PC-3 (cell line): ENCODE results near the gene NOSIP. TPM values are rescaled to one million over a fixed set of nuclear protein-coding genes. Genes with fewer than 3 reads are reported as not detected.

Experiments used
- ATAC-seq: fragments of 200-7000 bp; cut with Tn5 transposase; 2 replicates; pipeline ENCODE4 v1.9.1; 2020; ENCODE audit warnings: mild to moderate bottlenecking, moderate library complexity
- BruUV-seq: library from RNA; stranded (reverse); fragments of 400-500 nt; replicated peaks from 2 replicates; lab custom pipeline; 2021; lab: Mats Ljungman, UMichigan
- CTCF ChIA-PET: fragments of 300-600 bp; sonication (Branson Sonifier 250); formaldehyde crosslinking; loops from one replicate; lab custom pipeline; 2022; ENCODE audit warnings: antibody characterized with exemption; lab: Charles Lee
- POLR2A ChIA-PET: fragments of 300-600 bp; sonication (Branson Sonifier 250); formaldehyde crosslinking; loops from one replicate; lab custom pipeline; 2022; ENCODE audit warnings: antibody characterized with exemption; ENCODE audit not compliant: unreplicated experiment; lab: Charles Lee
- DNase-seq: peaks from one replicate; pipeline ENCODE4 v3.0.0-alpha.2; 2015
- H2AFZ ChIP-seq: fragments of 300-600 bp; sonication (generic); 2 replicates; pipeline ENCODE4 v1.6.0; 2016; ENCODE audit warnings: antibody characterized with exemption, low read length
- H3F3A ChIP-seq: fragments of 300-600 bp; sonication (generic); one replicate; pipeline ENCODE4 v1.6.0; 2017; ENCODE audit warnings: antibody characterized with exemption, low read length, control low read depth, mild to moderate bottlenecking; ENCODE audit not compliant: unreplicated experiment
- H3K27ac ChIP-seq: fragments of 300-600 bp; sonication (generic); 2 replicates; pipeline ENCODE4 v1.5.1; 2016; ENCODE audit warnings: mild to moderate bottlenecking, low read length
- H3K27me3 ChIP-seq: fragments of 300-600 bp; sonication (generic); 2 replicates; pipeline ENCODE4 v1.6.1; 2016; ENCODE audit warnings: low read length, mixed read lengths
- H3K36me3 ChIP-seq: fragments of 300-600 bp; sonication (generic); 2 replicates; pipeline ENCODE4 v1.6.1; 2016; ENCODE audit warnings: low read depth, mixed run types, low read length, mixed read lengths
- H3K4me1 ChIP-seq: fragments of 300-600 bp; sonication (generic); 2 replicates; pipeline ENCODE4 v1.5.1; 2016; ENCODE audit warnings: low read length; ENCODE audit not compliant: insufficient read depth
- H3K4me2 ChIP-seq: fragments of 300-600 bp; sonication (generic); 2 replicates; pipeline ENCODE4 v1.6.0; 2016; ENCODE audit warnings: low read length
- H3K4me3 ChIP-seq: fragments of 300-600 bp; sonication (generic); 2 replicates; pipeline ENCODE4 v1.5.1; 2016; ENCODE audit warnings: mild to moderate bottlenecking, low read length, mixed read lengths
- H3K79me2 ChIP-seq: fragments of 300-600 bp; sonication (generic); 2 replicates; pipeline ENCODE4 v1.6.1; 2017; ENCODE audit warnings: low read length, mixed read lengths
- H3K9ac ChIP-seq: fragments of 300-600 bp; sonication (generic); 2 replicates; pipeline ENCODE4 v1.6.0; 2016; ENCODE audit warnings: mild to moderate bottlenecking, low read length
- H3K9me2 ChIP-seq: fragments of 300-600 bp; sonication (generic); replicated peaks from 2 replicates; pipeline ENCODE4 v1.6.1; 2016; ENCODE audit warnings: mixed run types, low read length, mixed read lengths
- H3K9me3 ChIP-seq: fragments of 300-600 bp; sonication (generic); 2 replicates; pipeline ENCODE4 v1.6.1; 2016; ENCODE audit warnings: low read length, mixed read lengths
- H4K20me1 ChIP-seq: fragments of 300-600 bp; sonication (generic); 2 replicates; pipeline ENCODE4 v1.6.1; 2016; ENCODE audit warnings: low read length, mixed read lengths
- EZH2 ChIP-seq: fragments of 300-600 bp; sonication (generic); IDR thresholded peaks from one replicate; pipeline ENCODE4 v1.6.1; 2017; ENCODE audit warnings: antibody characterized with exemption, mild to moderate bottlenecking, low read length; ENCODE audit not compliant: unreplicated experiment
- EZH2phosphoT487 ChIP-seq: fragments of 300-600 bp; sonication (generic); IDR thresholded peaks from 2 replicates; pipeline ENCODE4 v1.6.1; 2018; ENCODE audit warnings: mild to moderate bottlenecking, antibody characterized with exemption, low read length, borderline replicate concordance
- intact Hi-C: fragments of 100-400 bp; cut with micrococcal nuclease; formaldehyde crosslinking; loops from 2 replicates; pipeline ENCODE4 v1.9.0; 2023
- total RNA-seq: library from RNA; depleted of rRNA; stranded (reverse); fragments of >200 nt; gene quantifications from 2 replicates; pipeline ENCODE4 v1.2.3, GENCODE V29; 2014
- TF ChIP-seq, protein P1 (sequence below): fragments of 300-600 bp; sonication (generic); conservative IDR thresholded peaks from 2 replicates; pipeline ENCODE4 v1.5.1; 2017; ENCODE audit warnings: antibody characterized with exemption, low read depth, mild to moderate bottlenecking, low read length

Gene NOSIP
- total RNA-seq, 1 experiment from 2014 or later, result 195 TPM

- Histone ChIP-seq H3K79me2 (peaks cover 64% of the 10 kb centered on the region), H3K9ac (no peak overlapping the region), H3K9me2 (no peaks in the 10 kb centered on the region), H3K36me3 (peaks cover 38% of the 10 kb centered on the region), H3K27ac (no peak overlapping the region), H3K4me2 (no peak overlapping the region), H3K9me3 (no peaks in the 10 kb centered on the region), H4K20me1 (peaks cover 12% of the 10 kb centered on the region), H3F3A (no peaks in the 10 kb centered on the region), H2AFZ (no peak overlapping the region), H3K4me3 (no peak overlapping the region), H3K27me3 (no peaks in the 10 kb centered on the region), H3K4me1 (peaks cover 7% of the 10 kb centered on the region; the same call in 1 of the 2 replicates)
- ChIA-PET POLR2A (no interaction called here), CTCF (no interaction called here)
- intact Hi-C loops, result no loop called here
- DNase-seq (no peak), ATAC-seq (no peak)
- no TSS peak for BruUV-seq
- no peak for TF ChIP-seq EZH2
- TF ChIP-seq EZH2phosphoT487, result no peak
- TF ChIP-seq, protein P1, sequence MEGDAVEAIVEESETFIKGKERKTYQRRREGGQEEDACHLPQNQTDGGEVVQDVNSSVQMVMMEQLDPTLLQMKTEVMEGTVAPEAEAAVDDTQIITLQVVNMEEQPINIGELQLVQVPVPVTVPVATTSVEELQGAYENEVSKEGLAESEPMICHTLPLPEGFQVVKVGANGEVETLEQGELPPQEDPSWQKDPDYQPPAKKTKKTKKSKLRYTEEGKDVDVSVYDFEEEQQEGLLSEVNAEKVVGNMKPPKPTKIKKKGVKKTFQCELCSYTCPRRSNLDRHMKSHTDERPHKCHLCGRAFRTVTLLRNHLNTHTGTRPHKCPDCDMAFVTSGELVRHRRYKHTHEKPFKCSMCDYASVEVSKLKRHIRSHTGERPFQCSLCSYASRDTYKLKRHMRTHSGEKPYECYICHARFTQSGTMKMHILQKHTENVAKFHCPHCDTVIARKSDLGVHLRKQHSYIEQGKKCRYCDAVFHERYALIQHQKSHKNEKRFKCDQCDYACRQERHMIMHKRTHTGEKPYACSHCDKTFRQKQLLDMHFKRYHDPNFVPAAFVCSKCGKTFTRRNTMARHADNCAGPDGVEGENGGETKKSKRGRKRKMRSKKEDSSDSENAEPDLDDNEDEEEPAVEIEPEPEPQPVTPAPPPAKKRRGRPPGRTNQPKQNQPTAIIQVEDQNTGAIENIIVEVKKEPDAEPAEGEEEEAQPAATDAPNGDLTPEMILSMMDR, result no peak
Observed at GRCh38 chr19:49594157-49594992, 14.0 kb upstream of the NOSIP start.

GRCh38 chr19:49593233-49594113 is 13.1 kb upstream of the NOSIP start:
- no TSS peak for BruUV-seq
- intact Hi-C loops, result loop anchor here (1.0 kb wide), 1 partner anchor 21 kb away; no protein-coding TSS in a partner anchor
- H3K9me3 ChIP-seq, result no peaks in the 10 kb centered on the region

More at GRCh38 chr19:49593233-49594113, 13.1 kb upstream of the NOSIP start:
- peak overlapping the region; percentile 91 for H3K4me2 ChIP-seq
- peaks cover 30% of the 10 kb centered on the region for H3K36me3 ChIP-seq
- H3F3A ChIP-seq, result no peaks in the 10 kb centered on the region
- H3K27ac ChIP-seq, result peak overlapping the region; percentile 87
- ATAC-seq (peak; percentile 50), DNase-seq (peak; percentile 95)
- no peaks in the 10 kb centered on the region for H3K27me3 ChIP-seq
- H2AFZ ChIP-seq, result peak overlapping the region; percentile 51; the same call in 1 of the 2 replicates
- TF ChIP-seq, protein P1, result no peak
- no peak for TF ChIP-seq EZH2phosphoT487
- no peak for TF ChIP-seq EZH2
- H3K9me2 ChIP-seq, result no peaks in the 10 kb centered on the region
- CTCF ChIA-PET, result no interaction called here
- peaks cover 8% of the 10 kb centered on the region for H4K20me1 ChIP-seq
- H3K4me3 ChIP-seq, result peak overlapping the region; percentile 99
- H3K9ac ChIP-seq, result peak overlapping the region; percentile 95
- H3K79me2 ChIP-seq, result peaks cover 55% of the 10 kb centered on the region
- H3K4me1 ChIP-seq, result peaks cover 7% of the 10 kb centered on the region; the same call in 1 of the 2 replicates
- POLR2A ChIA-PET, result interaction anchor here (0.5 to 0.6 kb wide), 2 partner anchors 47 to 66 kb away, joined by 3 to 6 read pairs; partner anchors contain the start of genes RCN3 and RRAS
